Kidney (tissue), 14 donors: ENCODE data around the gene C3orf22. TPM values are rescaled to one million over a fixed set of nuclear protein-coding genes. Genes with fewer than 3 reads are reported as not detected.
A peak's percentile ranks its signal among the peaks of the same experiment; 100 is the strongest.

Experiments
- DNase-seq, 5 donors: peaks; one replicate each; pipeline ENCODE4 v3.0.0-alpha.2; 2013 to 2020
- FAIRE-seq: peaks from 2 replicates; lab custom pipeline; 2012; peaks lifted over from hg19 to GRCh38; lab: Jason Lieb, UNC
- H3K27ac ChIP-seq, 2 donors: one replicate each; pipeline ENCODE4 v1.7.0; 2013; ENCODE audit warnings: low read depth in 2 of 2, low read length in 2 of 2, inconsistent platforms in 1 of 2
- H3K27me3 ChIP-seq: one replicate; pipeline ENCODE4 v1.7.1; 2013; ENCODE audit warnings: low read length, inconsistent platforms; ENCODE audit not compliant: control insufficient read depth, insufficient read depth
- H3K36me3 ChIP-seq, 3 donors: one replicate each; pipeline versions ENCODE4 v1.7.0 to v1.7.1; 2013; ENCODE audit warnings: low read length in 3 of 3, control low read depth in 1 of 3, inconsistent platforms in 1 of 3; ENCODE audit not compliant: insufficient read depth in 3 of 3, control insufficient read depth in 2 of 3
- H3K4me1 ChIP-seq, 3 donors: one replicate each; pipeline versions ENCODE4 v1.7.0 to v1.7.1; 2013; ENCODE audit warnings: low read length in 3 of 3, inconsistent platforms in 1 of 3, low read depth in 1 of 3; ENCODE audit not compliant: control insufficient read depth in 2 of 3, insufficient read depth in 2 of 3
- H3K4me3 ChIP-seq, 3 donors: one replicate each; pipeline versions ENCODE4 v1.7.0 to v1.8.1; 2013; ENCODE audit warnings: low read length in 3 of 3, control low read depth in 1 of 3, inconsistent platforms in 1 of 3
- H3K9ac ChIP-seq, 3 donors: one replicate each; pipeline versions ENCODE4 v1.7.0 to v1.7.1; 2013; ENCODE audit warnings: low read length in 3 of 3, control low read depth in 1 of 3, inconsistent platforms in 1 of 3
- H3K9me3 ChIP-seq, 3 donors: one replicate each; pipeline versions ENCODE4 v1.7.0 to v1.7.1; 2013; ENCODE audit warnings: low read length in 3 of 3, control low read depth in 1 of 3, inconsistent platforms in 1 of 3; ENCODE audit not compliant: control insufficient read depth in 2 of 3, insufficient read depth in 1 of 3
- intact Hi-C: fragments of 100-400 bp; cut with DNase I; formaldehyde crosslinking; loops from one replicate; pipeline ENCODE4 v1.11.1; 2022
- polyA plus RNA-seq: library from polyadenylated mRNA; stranded (reverse); fragments of 350-450 nt; fragmentation: Illumina TruSeq; extraction: RNeasy Lipid Tissue Mini Kit (QIAGEN cat#74804); gene quantifications from one replicate; pipeline ENCODE4 v1.2.3, GENCODE V29; 2014; ENCODE audit warnings: low read depth, low replicate concordance; ENCODE audit not compliant: insufficient read depth
- total RNA-seq: library from RNA; stranded (reverse); fragmentation: NEBNext Ultra II Directional; extraction: Animal tissue kit (Norgen Biotek cat#: 25700); gene quantifications from one replicate; pipeline ENCODE4 v1.2.1, GENCODE V29; 2021
- TF ChIP-seq, protein P1 (sequence below): IDR thresholded peaks from 3 replicates; pipeline ENCODE4 v1.5.1; 2012; ENCODE audit warnings: mild to moderate bottlenecking, moderate library complexity, borderline replicate concordance; ENCODE audit not compliant: insufficient read depth; ENCODE audit errors: extremely low read depth
- donor health status: control.
- donor health status: control.
- donor health status: control.
- donor health status: control.
- donor health status: control.
- donor health status: DM: yes; HTN: yes; CAD: no.
- donor health status: Normal renal cell carcinoma (clear cell type).

C3orf22 gene
- total and polyA plus RNA-seq, 2 donors from 2014 or later, result not detected

DNA sequence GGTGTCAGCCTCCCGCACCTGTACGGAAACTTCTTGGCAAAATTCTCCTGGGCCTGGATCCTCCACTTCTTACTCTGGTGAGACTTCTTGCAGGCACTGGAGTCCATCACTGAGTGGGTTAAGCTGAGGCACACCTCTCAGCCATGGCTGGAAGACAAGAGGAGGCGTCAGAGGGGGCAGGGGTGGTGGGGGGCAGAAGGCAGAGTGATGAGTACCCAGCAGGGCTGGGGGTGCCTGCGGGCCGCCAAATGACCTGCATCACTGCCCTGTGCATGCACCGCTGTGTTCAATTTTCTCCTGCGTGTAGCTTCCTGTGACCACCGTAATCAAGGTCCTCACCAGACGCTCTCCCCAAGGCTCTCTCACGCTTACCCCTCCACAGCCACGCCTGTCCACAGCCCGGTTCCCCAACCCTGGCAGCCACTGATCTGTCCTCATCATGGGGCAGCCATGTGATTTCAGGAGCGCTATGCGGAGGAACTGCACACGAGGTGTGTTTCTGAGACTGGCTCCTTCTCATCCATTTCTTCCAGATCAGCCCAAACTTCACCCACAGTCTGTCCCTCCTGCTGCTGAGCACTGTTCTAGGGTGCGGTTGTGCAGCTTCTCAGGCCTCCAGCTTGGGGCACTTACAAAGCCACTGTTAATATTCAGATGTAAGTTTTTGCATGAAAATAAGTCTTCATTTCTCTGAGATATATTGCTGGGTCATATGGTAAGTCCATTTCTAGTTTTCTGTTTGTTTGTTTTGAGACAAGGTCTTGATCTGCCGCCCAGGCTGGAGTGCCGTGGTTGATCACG lies 5.2 kb downstream of the C3orf22 start:
- Histone ChIP-seq H3K27ac (no peak overlapping the region), H3K36me3 (no peaks in the 10 kb centered on the region), H3K4me1 (no peaks in the 10 kb centered on the region), H3K4me3 (no peak overlapping the region), H3K9me3 (no peaks in the 10 kb centered on the region), H3K9ac (no peak overlapping the region), H3K27me3 (no peaks in the 10 kb centered on the region)
- FAIRE-seq (no peak), DNase-seq (peak in 2 of 5 donors; percentile 8 to 41)
- TF ChIP-seq, protein P1, sequence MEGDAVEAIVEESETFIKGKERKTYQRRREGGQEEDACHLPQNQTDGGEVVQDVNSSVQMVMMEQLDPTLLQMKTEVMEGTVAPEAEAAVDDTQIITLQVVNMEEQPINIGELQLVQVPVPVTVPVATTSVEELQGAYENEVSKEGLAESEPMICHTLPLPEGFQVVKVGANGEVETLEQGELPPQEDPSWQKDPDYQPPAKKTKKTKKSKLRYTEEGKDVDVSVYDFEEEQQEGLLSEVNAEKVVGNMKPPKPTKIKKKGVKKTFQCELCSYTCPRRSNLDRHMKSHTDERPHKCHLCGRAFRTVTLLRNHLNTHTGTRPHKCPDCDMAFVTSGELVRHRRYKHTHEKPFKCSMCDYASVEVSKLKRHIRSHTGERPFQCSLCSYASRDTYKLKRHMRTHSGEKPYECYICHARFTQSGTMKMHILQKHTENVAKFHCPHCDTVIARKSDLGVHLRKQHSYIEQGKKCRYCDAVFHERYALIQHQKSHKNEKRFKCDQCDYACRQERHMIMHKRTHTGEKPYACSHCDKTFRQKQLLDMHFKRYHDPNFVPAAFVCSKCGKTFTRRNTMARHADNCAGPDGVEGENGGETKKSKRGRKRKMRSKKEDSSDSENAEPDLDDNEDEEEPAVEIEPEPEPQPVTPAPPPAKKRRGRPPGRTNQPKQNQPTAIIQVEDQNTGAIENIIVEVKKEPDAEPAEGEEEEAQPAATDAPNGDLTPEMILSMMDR, result no peak
- intact Hi-C loops, result no loop called here

DNA sequence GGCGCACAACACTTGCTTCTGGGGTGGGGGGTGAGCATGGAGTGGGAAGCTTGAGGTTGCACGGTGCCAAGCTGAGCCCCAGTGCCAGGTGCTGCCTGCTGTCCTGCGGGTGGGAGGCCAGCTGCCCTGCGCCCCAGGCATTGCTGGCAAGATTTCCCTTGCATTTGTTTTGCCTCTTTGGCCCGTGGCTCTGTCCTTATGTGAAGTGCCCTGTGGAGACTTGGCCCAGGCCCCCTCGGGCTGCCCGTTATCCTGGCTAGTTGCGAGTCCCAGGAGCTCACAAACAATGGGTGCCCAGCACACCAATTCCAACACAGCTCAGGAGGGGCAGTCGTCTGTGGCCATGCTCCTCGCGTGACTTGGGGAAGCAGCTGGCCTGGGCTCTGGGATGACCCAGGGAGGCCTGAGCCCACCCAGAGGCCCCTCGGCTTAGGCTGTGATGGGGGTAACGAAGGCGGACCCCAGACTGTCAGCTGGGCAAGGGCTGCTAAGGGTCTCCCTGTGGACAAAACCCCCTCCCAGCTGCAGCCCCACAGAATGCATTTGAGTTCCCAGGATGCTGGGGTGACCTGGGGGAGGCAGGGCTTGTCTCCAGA lies 5.9 kb downstream of the C3orf22 start:
- no peak for FAIRE-seq
- Histone ChIP-seq H3K27me3 (no peaks in the 10 kb centered on the region), H3K4me3 (no peak overlapping the region), H3K27ac (no peak overlapping the region), H3K4me1 (no peaks in the 10 kb centered on the region), H3K36me3 (no peaks in the 10 kb centered on the region), H3K9ac (no peak overlapping the region), H3K9me3 (no peaks in the 10 kb centered on the region)
- intact Hi-C loops, result no loop called here
- DNase-seq, result peak in 3 of 5 donors; percentile 6 to 74 (median 20)
- TF ChIP-seq, protein P1, result no peak

DNA sequence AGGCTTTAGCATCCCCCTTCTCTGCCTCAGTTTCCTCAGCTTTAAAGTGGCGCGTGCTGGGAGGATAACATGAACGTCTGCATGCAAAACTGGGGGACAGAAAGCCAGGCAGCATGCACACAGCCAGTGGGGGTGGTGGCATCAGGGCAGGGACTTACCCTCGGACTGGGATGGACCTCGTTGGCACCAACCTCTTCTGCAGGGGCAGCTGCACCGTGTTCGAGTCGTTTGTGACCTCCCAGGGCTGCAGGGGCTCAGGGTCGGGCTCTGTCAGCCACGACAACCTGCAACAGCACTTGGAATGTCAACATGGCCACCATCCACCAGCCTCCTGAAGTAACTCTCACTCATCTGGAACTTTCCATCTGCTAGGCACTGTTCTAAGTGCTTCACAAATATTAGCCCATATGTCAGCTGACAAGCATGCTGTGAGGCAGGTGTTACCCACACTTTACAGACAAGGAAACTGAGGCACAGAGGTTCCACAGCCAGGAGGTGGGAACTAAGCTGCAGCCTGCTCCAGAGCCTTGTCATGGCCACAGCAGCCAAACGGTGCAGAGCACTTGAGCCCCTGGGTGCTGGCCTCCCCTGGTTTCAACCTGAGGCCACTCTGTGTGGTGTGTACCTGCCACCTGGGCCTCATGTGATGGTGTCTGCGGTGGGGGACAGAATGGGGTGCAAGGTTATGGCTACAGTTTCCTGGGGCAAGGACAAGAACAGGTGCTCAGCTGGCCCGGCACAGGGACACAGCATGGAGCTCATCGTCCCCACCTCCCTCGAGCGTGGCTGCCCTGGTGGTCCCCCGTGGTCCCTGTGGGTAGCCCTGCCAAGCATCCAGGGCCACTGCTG lies 6.7 kb downstream of the C3orf22 start:
- Histone ChIP-seq H3K36me3 (no peaks in the 10 kb centered on the region), H3K27ac (no peak overlapping the region)
- intact Hi-C loops, result no loop called here

More for the DNA sequence above, 6.7 kb downstream of the C3orf22 start:
- Histone ChIP-seq H3K4me3 (no peak overlapping the region), H3K27me3 (no peaks in the 10 kb centered on the region), H3K9ac (no peak overlapping the region), H3K9me3 (no peaks in the 10 kb centered on the region), H3K4me1 (no peaks in the 10 kb centered on the region)
- TF ChIP-seq, protein P1, result no peak
- FAIRE-seq (no peak), DNase-seq (peak in 3 of 5 donors; percentile 7 to 50 (median 31))
